ENCODE data around the gene NUDT16. TPM values are rescaled to one million over a fixed set of nuclear protein-coding genes. Genes with fewer than 3 reads are reported as not detected.
A peak's percentile ranks its signal among the peaks of the same experiment; 100 is the strongest.

NUDT16 gene
- 100 to 1,000 TPM in 3 of 4 donors, 10 to 100 TPM in 1; 28.1 to 209 (median 132) TPM for total RNA-seq

GRCh38 chr3:131381445-131382291 is at the start of gene NUDT16:
Gene NUDT16 (plus strand): TSS chr3:131381774. CDS start chr3:131381805, 31 bp downstream.
- peak; percentile 97 to 100 (median 100) for DNase-seq
- Histone ChIP-seq H3K4me1 (peaks cover 0 to 31% (median 4%) of the 10 kb centered on the region in 4 donors), H3K4me3 (peak within 1 kb of the TSS; percentile 86 to 98 (median 94))

GRCh38 chr3:131338948-131339640 is 42.5 kb upstream of the NUDT16 start:
- no peak for TF ChIP-seq CTCF (IDR thresholded peaks at IDR 0.05)
- no peak for TF ChIP-seq POLR2A (IDR thresholded peaks at IDR 0.05)
- Histone ChIP-seq H3K27ac (no peak overlapping the region), H3K36me3 (no peaks in the 10 kb centered on the region), H3K27me3 (no peaks in the 10 kb centered on the region), H3K9me3 (no peaks in the 10 kb centered on the region), H3K4me1 (no peaks in the 10 kb centered on the region), H3K4me3 (no peak overlapping the region)
- no peak for DNase-seq

More at GRCh38 chr3:131381445-131382291, at the start of gene NUDT16:
- H3K36me3 ChIP-seq: peaks cover 0 to 21% (median 0%) of the 10 kb centered on the region in 3 donors
- TF ChIP-seq POLR2A (IDR thresholded peaks at IDR 0.05) (peak; percentile 94 to 97), CTCF (IDR thresholded peaks at IDR 0.05) (no peak)
- H3K27me3 ChIP-seq: no peaks in the 10 kb centered on the region
- H3K27ac ChIP-seq: peak within 1 kb of the TSS; percentile 78 to 95 (median 94)
- no peaks in the 10 kb centered on the region for H3K9me3 ChIP-seq

- no peak for DNase-seq
- Histone ChIP-seq H3K4me3 (no peak overlapping the region), H3K27ac (no peak overlapping the region), H3K36me3 (no peaks in the 10 kb centered on the region), H3K27me3 (no peaks in the 10 kb centered on the region), H3K4me1 (no peaks in the 10 kb centered on the region), H3K9me3 (no peaks in the 10 kb centered on the region)
- no peak for TF ChIP-seq CTCF (IDR thresholded peaks at IDR 0.05)
- no peak for TF ChIP-seq POLR2A (IDR thresholded peaks at IDR 0.05)
These were observed 39.8 kb upstream of the NUDT16 start for GRCh38 chr3:131341761-131342160.

- Histone ChIP-seq H3K36me3 (no peaks in the 10 kb centered on the region), H3K9me3 (no peaks in the 10 kb centered on the region), H3K27ac (no peak overlapping the region), H3K27me3 (no peaks in the 10 kb centered on the region), H3K4me1 (no peaks in the 10 kb centered on the region), H3K4me3 (no peak overlapping the region)
- no peak for DNase-seq
- TF ChIP-seq CTCF (IDR thresholded peaks at IDR 0.05) (no peak), POLR2A (IDR thresholded peaks at IDR 0.05) (no peak)
These were observed 32.7 kb upstream of the NUDT16 start for GRCh38 chr3:131348911-131349310.

GRCh38 chr3:131349454-131349853 is 32.1 kb upstream of the NUDT16 start:
- H3K27me3 ChIP-seq: no peaks in the 10 kb centered on the region
- no peak for DNase-seq
- no peak overlapping the region for H3K4me3 ChIP-seq
- H3K27ac ChIP-seq: no peak overlapping the region
- TF ChIP-seq POLR2A (IDR thresholded peaks at IDR 0.05) (no peak), CTCF (IDR thresholded peaks at IDR 0.05) (no peak)
- no peaks in the 10 kb centered on the region for H3K9me3 ChIP-seq
- no peaks in the 10 kb centered on the region for H3K4me1 ChIP-seq
- H3K36me3 ChIP-seq: no peaks in the 10 kb centered on the region
